H1 (cell line): ENCODE data around the gene LBHD1. TPM values are rescaled to one million over a fixed set of nuclear protein-coding genes. Genes with fewer than 3 reads are reported as not detected.

Source experiments
- CEBPB ChIP-seq: IDR thresholded peaks from 2 replicates; pipeline ENCODE4 v1.6.1; 2012; ENCODE audit warnings: low read depth, low read length
- CTBP2 ChIP-seq: IDR thresholded peaks from 2 replicates; pipeline ENCODE4 v1.7.0; 2011; ENCODE audit warnings: borderline replicate concordance, mild to moderate bottlenecking, moderate library complexity, mixed read lengths, low read length; ENCODE audit not compliant: insufficient read depth, insufficient read length
- EGR1 ChIP-seq: IDR thresholded peaks from 2 replicates; pipeline ENCODE4 v1.6.1; 2011; ENCODE audit warnings: low read depth, low read length, borderline replicate concordance
- GABPA ChIP-seq: IDR thresholded peaks from 2 replicates; pipeline ENCODE4 v1.6.1; 2011; ENCODE audit warnings: mild to moderate bottlenecking, low read length, moderate library complexity, borderline replicate concordance; ENCODE audit not compliant: insufficient read depth
- GTF2F1 ChIP-seq: IDR thresholded peaks from 2 replicates; pipeline ENCODE4 v1.6.1; 2012; ENCODE audit warnings: low read depth, low read length, improper control_type of control experiment, borderline replicate concordance
- JUND ChIP-seq: IDR thresholded peaks from 2 replicates; pipeline ENCODE4 v1.6.1; 2011; ENCODE audit warnings: mild to moderate bottlenecking, improper control_type of control experiment, low read length
- KDM5A ChIP-seq: fragments of 200-600 bp; IDR thresholded peaks from 2 replicates; pipeline ENCODE4 v1.7.1; 2012; ENCODE audit warnings: mild to moderate bottlenecking, low read length, inconsistent platforms, mixed read lengths
- RAD21 ChIP-seq, 2 experiments: IDR thresholded peaks in 1 of 2; conservative IDR thresholded peaks in 1 of 2; 2 replicates each; pipeline ENCODE4 v1.6.1; 2011; ENCODE audit warnings: low read depth in 2 of 2, low read length in 2 of 2, improper control_type of control experiment in 1 of 2, inconsistent platforms in 1 of 2, mild to moderate bottlenecking in 1 of 2, moderate library complexity in 1 of 2
- RBBP5 ChIP-seq: IDR thresholded peaks from 2 replicates; pipeline ENCODE4 v1.7.1; 2012; ENCODE audit warnings: low read depth, mild to moderate bottlenecking, inconsistent platforms, low read length, moderate library complexity, borderline replicate concordance
- SP4 ChIP-seq: IDR thresholded peaks from 2 replicates; pipeline ENCODE4 v1.6.1; 2012; ENCODE audit warnings: low read length, inconsistent platforms
- SRF ChIP-seq: IDR thresholded peaks from 2 replicates; pipeline ENCODE4 v1.6.1; 2011; ENCODE audit warnings: mild to moderate bottlenecking, low read depth, low read length, moderate library complexity
- TBP ChIP-seq: IDR thresholded peaks from 2 replicates; pipeline ENCODE4 v1.6.1; 2011; ENCODE audit warnings: low read depth, low read length, improper control_type of control experiment
- TCF12 ChIP-seq: IDR thresholded peaks from 2 replicates; pipeline ENCODE4 v1.6.1; 2011; ENCODE audit warnings: low read depth, mild to moderate bottlenecking, low read length
- YY1 ChIP-seq: IDR thresholded peaks from 2 replicates; pipeline ENCODE4 v1.6.1; 2011; ENCODE audit warnings: low read depth, mild to moderate bottlenecking, low read length
- polyA plus RNA-seq, 7 experiments: library from polyadenylated mRNA; depleted of rRNA in 3 of 7; stranded (reverse) in 5 of 7; unstranded in 2 of 7; fragments of >200 nt in 5 of 7; fragments of 200-250 nt in 2 of 7; gene quantifications; 1 replicate in 5 of 7; 2 replicates in 1 of 7; 4 replicates in 1 of 7; pipeline versions ENCODE4 v1.2.1 to v1.2.3, GENCODE V29; 2011 to 2013; ENCODE audit warnings: missing spikeins in 2 of 7, mixed read lengths in 2 of 7
- total RNA-seq: library from RNA; stranded (reverse); fragmentation: NEBNext Ultra II Directional; extraction: Animal tissue kit (Norgen Biotek cat#: 25700); gene quantifications from 2 replicates; pipeline ENCODE4 v1.2.1, GENCODE V29; 2021
- TF ChIP-seq, protein P1 (sequence below), 3 experiments: IDR thresholded peaks; 1 replicate in 2 of 3; 2 replicates in 1 of 3; pipeline versions ENCODE4 v1.5.1 to v1.6.1; 2011; ENCODE audit warnings: low read length in 3 of 3, mild to moderate bottlenecking in 3 of 3, inconsistent platforms in 2 of 3, low read depth in 1 of 3, moderate library complexity in 1 of 3; ENCODE audit not compliant: insufficient read depth in 1 of 3; ENCODE audit errors: control extremely low read depth in 1 of 3

Gene LBHD1
- total and polyA plus RNA-seq, 2 of the 8 experiments (the other 6 are each of a cell fraction or from before 2014, with no cell fraction given) = 2.3 to 5.2 TPM

DNA sequence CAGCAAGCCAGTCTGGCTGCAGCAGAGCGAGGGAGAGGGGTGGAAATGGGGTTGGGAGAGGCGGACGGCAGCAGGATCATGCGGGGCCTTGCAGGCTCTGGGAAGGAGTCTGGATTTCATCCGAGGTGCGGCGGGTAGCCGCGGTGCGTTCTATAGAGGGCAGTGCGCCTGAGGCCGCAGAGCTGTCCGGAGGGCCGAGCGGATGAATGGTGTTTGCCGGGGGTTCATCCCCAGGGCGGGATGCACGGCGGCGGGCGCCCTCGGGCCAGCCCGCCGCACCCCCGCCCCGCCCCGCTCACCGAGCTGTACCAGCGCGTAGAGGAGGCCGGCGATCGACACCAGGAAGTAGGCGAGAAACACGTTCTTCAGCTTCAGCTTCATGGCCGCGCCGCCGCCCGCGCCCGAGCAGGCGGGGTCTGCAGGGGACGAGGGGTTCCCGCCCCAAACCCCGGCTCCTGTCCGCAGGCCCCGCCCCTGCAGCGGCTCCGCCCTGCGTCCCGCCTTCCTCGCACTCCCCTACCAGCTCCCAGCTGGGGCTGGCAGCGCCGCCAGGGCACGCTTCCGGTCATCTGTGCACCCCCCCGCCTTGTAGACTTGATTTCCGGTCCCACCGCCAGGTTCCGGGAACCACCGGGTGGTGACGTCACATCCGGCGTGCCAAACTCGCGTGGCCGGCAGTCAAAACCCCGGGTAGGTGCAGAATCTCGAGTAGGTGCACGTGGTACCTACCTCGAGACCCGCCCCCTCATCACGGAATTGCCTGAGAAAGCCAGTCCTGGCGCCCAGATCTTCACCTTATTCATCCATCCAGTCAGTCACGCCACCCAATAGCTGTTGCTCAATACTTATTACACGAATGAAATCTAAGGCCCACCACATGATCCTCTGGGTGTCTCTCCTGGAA is 50.2 kb downstream of the LBHD1 start, which contains the start of gene B3GAT3 (continued):
- TF ChIP-seq GABPA (peak; percentile 96), TCF12 (0 out of 2 replicates have a peak, but pooled peaks have one; percentile 4), SRF (0 out of 2 replicates have a peak, but pooled peaks have one; percentile 15), CEBPB (peak; percentile 86), RBBP5 (0 out of 2 replicates have a peak, but pooled peaks have one; percentile 74), TBP (peak; percentile 50; the same call in 1 of the 2 replicates), EGR1 (no peak), KDM5A (no peak), GTF2F1 (no peak), RAD21 (IDR thresholded peaks at IDR 0.05 in 1 of 2, conservative IDR thresholded peaks at IDR 0.05 in 1 of 2; ENCODE audit: low read depth in 2 of 2, low read length in 2 of 2) (peak; percentile 0; a peak in 2 of 4 replicates), YY1 (peak; percentile 77), SP4 (peak; percentile 74; the same call in 1 of the 2 replicates), JUND (peak; percentile 91), CTBP2 (peak; percentile 64)
- TF ChIP-seq, protein P1, sequence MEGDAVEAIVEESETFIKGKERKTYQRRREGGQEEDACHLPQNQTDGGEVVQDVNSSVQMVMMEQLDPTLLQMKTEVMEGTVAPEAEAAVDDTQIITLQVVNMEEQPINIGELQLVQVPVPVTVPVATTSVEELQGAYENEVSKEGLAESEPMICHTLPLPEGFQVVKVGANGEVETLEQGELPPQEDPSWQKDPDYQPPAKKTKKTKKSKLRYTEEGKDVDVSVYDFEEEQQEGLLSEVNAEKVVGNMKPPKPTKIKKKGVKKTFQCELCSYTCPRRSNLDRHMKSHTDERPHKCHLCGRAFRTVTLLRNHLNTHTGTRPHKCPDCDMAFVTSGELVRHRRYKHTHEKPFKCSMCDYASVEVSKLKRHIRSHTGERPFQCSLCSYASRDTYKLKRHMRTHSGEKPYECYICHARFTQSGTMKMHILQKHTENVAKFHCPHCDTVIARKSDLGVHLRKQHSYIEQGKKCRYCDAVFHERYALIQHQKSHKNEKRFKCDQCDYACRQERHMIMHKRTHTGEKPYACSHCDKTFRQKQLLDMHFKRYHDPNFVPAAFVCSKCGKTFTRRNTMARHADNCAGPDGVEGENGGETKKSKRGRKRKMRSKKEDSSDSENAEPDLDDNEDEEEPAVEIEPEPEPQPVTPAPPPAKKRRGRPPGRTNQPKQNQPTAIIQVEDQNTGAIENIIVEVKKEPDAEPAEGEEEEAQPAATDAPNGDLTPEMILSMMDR (IDR thresholded peaks at IDR 0.05; ENCODE audit: control extremely low read depth in 1 of 3, insufficient read depth in 1 of 3, low read depth in 1 of 3, low read length in 3 of 3) = peak in 1 of 3 experiments; percentile 7; a peak in 1 of 4 replicates
